ENCODE measurements around the gene SDSL. TPM values are rescaled to one million over a fixed set of nuclear protein-coding genes. Genes with fewer than 3 reads are reported as not detected.

Gene SDSL
- total and polyA plus RNA-seq, 10 of the 15 experiments (the other 5 are each of a cell fraction or from before 2014, with no cell fraction given): 0.18 to 4.4 (median 1.0) TPM

- ChIA-PET SMC1A (ENCODE audit: uncharacterized antibody, unreplicated experiment) (interaction anchor here (0.8 kb wide), 1 partner anchor 104 kb away, joined by 3 read pairs; no protein-coding TSS in a partner anchor), RAD21 (ENCODE audit: unreplicated experiment) (no interaction called here), CTCF (no interaction called here), POLR2A (no interaction called here)
- Histone ChIP-seq H2AFZ (ENCODE audit: control insufficient read depth, low read depth, low read length) (no peak overlapping the region), H3K79me2 (ENCODE audit: control insufficient read depth, insufficient read depth, low read length) (no peaks in the 10 kb centered on the region), H3K9me3 (replicated peaks; ENCODE audit: control insufficient read depth, insufficient read depth, low read length) (no peaks in the 10 kb centered on the region; the same call in 2 of the 3 replicates), H3K4me3 (no peak overlapping the region), H3K27ac (ENCODE audit: control insufficient read depth, insufficient read depth) (no peak overlapping the region), H4K20me1 (ENCODE audit: control insufficient read depth, insufficient read depth) (no peaks in the 10 kb centered on the region), H3K9ac (ENCODE audit: control insufficient read depth, insufficient read depth, low read length) (no peak overlapping the region), H3K36me3 (ENCODE audit: control insufficient read depth in 2 of 2, insufficient read depth in 2 of 2, low read length in 1 of 2) (no peaks in the 10 kb centered on the region), H3K27me3 (replicated peaks in 1 of 2; ENCODE audit: control insufficient read depth in 2 of 2, insufficient read depth in 2 of 2, low read length in 1 of 2) (peaks cover 12 to 17% of the 10 kb centered on the region in 2 experiments), H3K4me1 (ENCODE audit: control insufficient read depth, insufficient read depth, low read length) (no peaks in the 10 kb centered on the region), H3K4me2 (ENCODE audit: control insufficient read depth, insufficient read depth) (no peak overlapping the region)
- ATAC-seq: no peak
- intact Hi-C loops (cut with micrococcal nuclease; ENCODE audit: unreplicated experiment) (no loop called here), in situ Hi-C loops (cut with MboI) (no loop called here)
- TF ChIP-seq FOS (IDR thresholded peaks at IDR 0.05; ENCODE audit: borderline replicate concordance, extremely low read depth, insufficient read length) (no peak), CEBPB (IDR thresholded peaks at IDR 0.05; ENCODE audit: borderline replicate concordance in 1 of 2, low read depth in 2 of 2, low read length in 2 of 2) (no peak), SUPT20H (IDR thresholded peaks at IDR 0.05; ENCODE audit: borderline replicate concordance, control insufficient read depth, low read depth, low read length) (no peak), EED (IDR thresholded peaks at IDR 0.05; ENCODE audit: low read depth) (no peak), SMARCA5 (IDR thresholded peaks at IDR 0.05) (no peak), ATF3 (IDR thresholded peaks at IDR 0.05; ENCODE audit: borderline replicate concordance, extremely low read depth, low read depth, low read length) (no peak), MYB (IDR thresholded peaks at IDR 0.05; ENCODE audit: borderline replicate concordance, low read depth, low read length) (no peak), MXI1 (IDR thresholded peaks at IDR 0.05; ENCODE audit: low read depth, low read length) (no peak), EZH2 (IDR thresholded peaks at IDR 0.05; ENCODE audit: borderline replicate concordance, control insufficient read depth, low read depth, low read length) (no peak), IKZF2 (IDR thresholded peaks at IDR 0.05) (no peak), JUND (IDR thresholded peaks at IDR 0.05; ENCODE audit: low read depth, low read length) (no peak), PRDM15 (CRISPR knock-in tag; IDR thresholded peaks at IDR 0.05) (no peak), ZNF274 (IDR thresholded peaks at IDR 0.05; ENCODE audit: insufficient read depth, insufficient read length) (no peak), PAX8 (IDR thresholded peaks at IDR 0.05) (no peak), RELA (IDR thresholded peaks at IDR 0.05; ENCODE audit: borderline replicate concordance, partially characterized antibody) (no peak)
- 26% methylated on average over 9 of the region's 9 CpGs for WGBS (ENCODE audit: insufficient coverage, insufficient replicate concordance, low lambda C conversion rate, missing lambda C conversion rate)
- no TSS peak for BruUV-seq (replicated peaks)
- FAIRE-seq: no peak
- DNase-seq (ENCODE audit: low read depth, low spot score): no peak
Measured at GRCh38 chr12:113480336-113480971, 58.3 kb downstream of the SDSL start.
